ENCODE measurements around the gene IPP. TPM values are rescaled to one million over a fixed set of nuclear protein-coding genes. Genes with fewer than 3 reads are reported as not detected.
"Not testable (repeated sequence)": the region's sequence is repeated elsewhere in the genome, so short reads cannot be mapped to it uniquely, and the experiment has no call there.

Gene IPP
- total RNA-seq, 1 donor from 2014 or later = 25.0 TPM

DNA sequence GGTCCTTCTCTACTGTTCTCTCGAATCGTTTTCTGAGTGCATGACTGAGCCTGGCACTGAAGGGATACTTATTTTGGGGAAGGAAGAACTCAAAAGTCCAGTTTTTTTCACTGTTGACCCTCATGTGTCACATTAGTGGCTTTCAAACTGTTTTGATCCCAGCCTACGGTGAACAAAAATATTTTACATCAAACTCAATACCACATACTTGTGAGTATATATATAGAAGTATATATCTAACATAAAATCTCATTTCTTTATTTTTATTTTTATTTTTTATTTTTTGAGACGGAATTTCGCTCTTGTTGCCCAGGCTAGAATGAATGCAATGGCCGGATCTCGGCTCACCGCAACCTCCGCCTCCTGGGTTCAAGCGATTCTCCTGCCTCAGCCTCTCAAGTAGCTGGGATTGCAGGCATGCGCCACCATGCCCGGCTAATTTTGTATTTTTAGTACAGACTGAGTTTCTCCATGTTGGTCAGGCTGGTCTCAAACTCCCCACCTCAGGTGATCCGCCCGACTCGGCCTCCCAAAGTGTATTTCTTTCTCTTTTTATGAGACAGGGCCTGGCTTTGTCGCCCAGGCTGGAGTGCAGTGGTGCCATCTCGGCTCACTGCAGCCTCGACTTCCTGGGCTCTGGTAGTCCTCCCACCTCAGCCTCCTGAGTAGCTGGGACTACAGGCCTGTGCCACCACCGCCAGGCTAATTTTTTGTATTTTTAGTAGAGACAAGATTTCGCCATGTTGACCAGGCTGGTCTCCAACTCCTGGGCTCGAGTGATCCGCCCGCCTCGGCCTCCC, 786 bp upstream of the IPP start:
- intact Hi-C loops (cut with DNase I); DNase-seq (ENCODE audit: low spot score); ATAC-seq: not testable (repeated sequence)

DNA sequence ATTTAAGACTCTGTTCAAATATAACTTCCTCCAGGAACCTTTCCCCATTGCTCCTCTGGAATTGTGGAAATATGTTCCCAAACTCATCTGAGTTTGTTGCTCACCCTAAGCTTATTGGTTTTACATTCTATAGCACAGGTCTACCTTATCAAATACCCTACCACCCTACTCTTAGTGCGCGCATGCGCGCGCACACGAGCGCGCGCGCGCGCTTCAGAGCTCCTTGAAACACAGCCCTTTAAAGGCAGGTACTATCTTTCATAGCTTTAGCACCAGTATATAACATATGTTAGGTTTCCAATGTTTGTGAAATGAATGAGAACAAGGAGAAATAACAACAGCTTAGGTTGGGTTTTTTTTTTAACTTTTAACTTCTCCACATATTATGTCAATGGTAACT, 3.5 kb downstream of the IPP start:
- intact Hi-C loops (cut with DNase I) = no loop called here
- DNase-seq (ENCODE audit: low spot score) (no peak), ATAC-seq (no peak)

DNA sequence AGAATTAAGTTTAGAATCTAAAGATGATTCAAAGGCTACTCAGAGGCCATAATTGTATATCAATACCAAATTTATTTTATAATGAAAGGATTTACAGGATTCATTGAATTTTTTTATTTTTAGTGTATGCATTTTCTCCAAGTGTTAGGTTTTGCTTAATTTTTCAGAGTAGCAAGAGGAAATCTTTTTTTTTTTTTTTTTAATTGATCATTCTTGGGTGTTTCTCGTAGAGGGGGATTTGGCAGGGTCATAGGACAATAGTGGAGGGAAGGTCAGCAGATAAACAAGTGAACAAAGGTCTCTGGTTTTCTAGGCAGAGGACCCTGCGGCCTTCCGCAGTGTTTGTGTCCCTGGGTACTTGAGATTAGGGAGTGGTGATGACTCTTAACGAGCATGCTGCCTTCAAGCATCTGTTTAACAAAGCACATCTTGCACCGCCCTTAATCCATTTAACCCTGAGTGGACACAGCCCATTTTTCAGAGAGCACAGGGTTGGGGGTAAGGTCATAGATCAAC, 10.8 kb downstream of the IPP start:
- intact Hi-C loops (cut with DNase I); ATAC-seq; DNase-seq (ENCODE audit: low spot score): not testable (repeated sequence)

GRCh38 chr1:45739137-45739536, 11.3 kb downstream of the IPP start:
- DNase-seq (ENCODE audit: low spot score) = peak; percentile 3
- no peak for ATAC-seq
- intact Hi-C loops (cut with DNase I) = no loop called here

- intact Hi-C loops (cut with DNase I) = no loop called here
- ATAC-seq (no peak), DNase-seq (ENCODE audit: low spot score) (no peak)
Measured at GRCh38 chr1:45730780-45731319, 19.6 kb downstream of the IPP start.

DNA sequence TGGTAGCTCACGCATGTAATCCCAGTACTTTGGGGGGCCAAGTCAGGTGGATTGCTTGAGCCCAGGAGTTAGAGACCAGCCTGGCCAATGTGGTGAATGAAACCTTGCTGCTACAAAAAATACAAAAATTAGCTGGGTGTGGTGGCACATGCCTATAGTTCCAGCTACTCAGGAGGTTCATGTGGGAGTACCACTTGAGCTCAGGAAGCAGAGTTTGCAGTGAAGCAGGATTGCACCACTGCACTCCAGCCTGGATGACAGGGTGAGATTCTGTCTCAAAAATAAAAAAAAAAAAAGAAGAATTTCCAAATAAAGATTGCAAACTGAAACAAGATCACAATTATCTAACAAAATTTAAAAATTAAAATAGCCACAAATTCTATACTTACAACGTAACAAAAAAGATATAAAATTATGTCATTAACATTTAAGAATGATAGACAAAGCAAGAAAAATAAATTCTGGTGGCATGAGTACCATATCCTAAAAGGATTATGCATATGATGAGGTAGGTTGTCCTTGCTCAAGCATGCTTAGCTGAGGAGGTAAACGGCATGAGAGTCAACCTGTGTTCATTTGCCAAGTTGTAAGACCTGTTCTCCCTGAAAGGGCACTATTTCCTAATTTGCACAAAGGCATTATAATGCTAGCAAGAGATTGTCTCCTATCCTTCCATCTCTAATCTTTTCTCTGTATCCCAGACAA, 20.2 kb downstream of the IPP start:
- DNase-seq (ENCODE audit: low spot score) = no peak
- intact Hi-C loops (cut with DNase I) = no loop called here
- ATAC-seq = no peak

DNA sequence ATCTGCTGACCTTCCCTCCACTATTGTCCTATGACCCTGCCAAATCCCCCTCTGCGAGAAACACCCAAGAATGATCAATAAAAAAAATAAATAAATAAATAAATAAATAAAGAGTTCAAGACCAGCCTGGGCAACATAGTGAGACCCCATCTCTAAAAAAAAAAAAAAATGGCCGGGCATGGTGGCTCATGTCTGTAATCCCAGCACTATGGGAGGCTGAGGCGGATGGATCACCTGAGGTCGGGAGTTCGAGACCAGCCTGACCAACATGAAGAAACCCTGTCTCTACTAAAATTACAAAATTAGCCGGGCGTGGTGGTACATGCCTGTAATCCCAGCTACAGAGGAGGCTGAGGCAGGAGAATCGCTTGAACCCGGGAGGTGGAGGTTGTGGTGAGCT, 24.4 kb downstream of the IPP start:
- intact Hi-C loops (cut with DNase I); ATAC-seq; DNase-seq (ENCODE audit: low spot score): not testable (repeated sequence)

DNA sequence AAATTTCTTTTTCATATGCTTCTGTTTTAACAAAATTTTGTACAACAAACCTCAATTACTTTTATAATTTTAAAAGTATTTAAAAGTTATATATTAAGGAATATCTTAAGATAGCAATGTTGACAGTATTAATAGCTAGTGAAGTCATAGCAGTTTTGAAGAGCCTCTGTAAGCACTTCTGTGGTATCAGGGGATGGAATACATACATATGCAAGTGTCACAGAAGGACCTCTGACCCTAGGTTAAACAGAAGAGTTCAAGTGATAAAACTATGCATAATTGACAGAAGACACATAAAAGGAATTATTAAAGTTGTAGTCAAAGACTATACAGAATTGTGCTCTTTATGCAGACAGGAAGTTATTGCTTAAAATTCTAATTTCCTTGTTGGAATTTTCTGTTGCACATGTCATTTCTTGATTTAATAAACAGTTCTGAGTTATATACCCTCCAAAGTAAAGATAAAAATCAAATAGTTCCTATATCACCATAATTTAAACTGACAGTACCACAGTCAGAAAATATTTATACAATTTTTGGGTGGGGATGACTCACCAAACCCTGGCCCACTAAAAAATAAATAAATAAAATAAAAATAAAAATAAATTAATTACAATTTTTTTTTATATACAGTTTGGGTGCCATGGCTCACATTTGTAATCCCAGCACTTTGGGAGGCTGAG, 27.1 kb downstream of the IPP start:
- DNase-seq (ENCODE audit: low spot score) (no peak), ATAC-seq (no peak)
- intact Hi-C loops (cut with DNase I) = no loop called here

GRCh38 chr1:45722809-45723208, 27.6 kb downstream of the IPP start:
- ATAC-seq = no peak
- intact Hi-C loops (cut with DNase I) = no loop called here
- DNase-seq (ENCODE audit: low spot score) = no peak

DNA sequence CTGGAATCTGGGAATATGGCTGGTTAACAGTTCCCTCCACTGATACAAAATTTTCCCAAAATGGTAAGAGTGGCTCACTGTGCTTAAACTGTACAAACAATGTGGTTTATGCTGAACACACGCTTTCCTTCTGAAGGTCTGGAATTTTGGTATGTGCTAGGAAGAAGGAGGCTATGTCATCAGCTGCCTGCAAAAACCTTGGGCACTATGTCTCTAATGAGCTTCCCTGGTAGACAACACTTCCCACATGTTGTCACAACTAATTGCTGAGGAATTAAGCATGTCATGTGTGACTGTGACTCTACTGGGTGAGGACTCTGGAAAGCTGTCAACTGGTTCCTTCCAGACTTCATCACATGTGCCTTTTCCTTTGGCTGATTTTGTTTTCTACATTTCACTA, 29.2 kb downstream of the IPP start:
- DNase-seq (ENCODE audit: low spot score) = no peak
- ATAC-seq = no peak
- intact Hi-C loops (cut with DNase I) = no loop called here

GRCh38 chr1:45718289-45718688, 32.2 kb downstream of the IPP start:
- no peak for DNase-seq (ENCODE audit: low spot score)
- no peak for ATAC-seq
- intact Hi-C loops (cut with DNase I) = no loop called here

GRCh38 chr1:45717386-45717785, 33.1 kb downstream of the IPP start:
- ATAC-seq; intact Hi-C loops (cut with DNase I): not testable (repeated sequence)

DNA sequence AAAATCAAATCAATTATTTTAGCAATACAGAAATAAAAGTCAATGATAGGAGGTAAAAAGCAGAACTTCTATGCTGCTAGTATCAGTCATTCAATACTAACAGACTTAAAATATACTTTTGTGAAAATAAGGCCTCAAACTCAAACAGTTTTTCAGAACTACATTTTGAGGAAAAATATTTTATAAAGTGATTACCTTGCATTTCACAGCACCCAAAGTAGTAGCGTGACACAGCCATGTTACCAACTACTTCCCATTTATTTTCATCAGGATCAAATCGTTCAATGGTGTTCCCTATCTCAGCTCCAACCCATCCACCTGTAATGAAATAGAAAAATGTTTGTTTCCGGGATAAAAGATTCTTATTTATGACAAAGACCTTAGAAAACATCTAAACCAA, 33.8 kb downstream of the IPP start:
- DNase-seq (ENCODE audit: low spot score) (no peak), ATAC-seq (no peak)
- intact Hi-C loops (cut with DNase I) = no loop called here

More at GRCh38 chr1:45717386-45717785, 33.1 kb downstream of the IPP start:
- DNase-seq (ENCODE audit: low spot score) = not testable (repeated sequence)

GRCh38 chr1:45713711-45714110, 36.7 kb downstream of the IPP start:
- intact Hi-C loops (cut with DNase I) = no loop called here
- DNase-seq (ENCODE audit: low spot score) = no peak

GRCh38 chr1:45704637-45705036, 45.8 kb downstream of the IPP start:
- no peak for DNase-seq (ENCODE audit: low spot score)
- no peak for ATAC-seq
- intact Hi-C loops (cut with DNase I) = no loop called here

More at GRCh38 chr1:45713711-45714110, 36.7 kb downstream of the IPP start:
- ATAC-seq = no peak

DNA sequence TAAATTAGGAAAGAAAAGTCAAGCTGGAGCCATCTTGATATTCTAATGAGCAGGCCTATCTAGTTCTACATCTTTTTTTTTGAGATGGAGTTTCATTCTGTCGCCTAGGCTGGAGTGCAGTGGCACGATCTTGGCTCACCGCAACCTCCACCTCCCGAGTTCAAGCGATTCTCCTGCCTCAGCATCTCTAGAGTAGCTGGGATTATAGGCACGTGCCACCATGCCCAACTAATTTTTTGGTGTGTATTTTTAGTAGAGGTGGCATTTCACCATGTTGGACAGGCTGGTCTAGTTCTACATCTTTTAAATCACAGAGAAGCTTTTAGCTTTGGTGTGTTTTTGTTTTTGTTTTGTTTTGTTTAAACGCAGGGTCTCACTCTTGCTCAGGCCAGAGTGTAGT, 55.6 kb downstream of the IPP start:
- no peak for ATAC-seq
- DNase-seq (ENCODE audit: low spot score) = no peak
- intact Hi-C loops (cut with DNase I) = no loop called here

DNA sequence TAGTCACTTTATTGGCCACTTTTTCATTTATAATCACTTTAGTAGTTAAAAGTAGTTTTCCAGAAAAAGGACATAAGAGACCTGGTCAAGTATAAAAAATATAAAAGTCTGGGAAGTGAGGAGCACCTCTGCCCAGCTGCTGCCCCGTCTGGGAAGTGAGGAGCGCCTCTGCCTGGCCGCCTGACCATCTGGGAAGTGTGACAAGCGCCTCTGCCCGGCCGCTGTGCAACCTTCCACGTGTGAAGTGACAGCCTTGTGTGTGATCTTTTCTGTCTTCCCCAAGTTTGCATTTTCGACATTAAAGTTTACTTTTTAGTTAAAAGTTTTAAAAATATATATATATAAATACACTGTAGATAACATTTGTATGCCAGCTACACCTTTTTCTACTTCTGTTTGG, 56.6 kb downstream of the IPP start:
- ATAC-seq; intact Hi-C loops (cut with DNase I); DNase-seq (ENCODE audit: low spot score): not testable (repeated sequence)

DNA sequence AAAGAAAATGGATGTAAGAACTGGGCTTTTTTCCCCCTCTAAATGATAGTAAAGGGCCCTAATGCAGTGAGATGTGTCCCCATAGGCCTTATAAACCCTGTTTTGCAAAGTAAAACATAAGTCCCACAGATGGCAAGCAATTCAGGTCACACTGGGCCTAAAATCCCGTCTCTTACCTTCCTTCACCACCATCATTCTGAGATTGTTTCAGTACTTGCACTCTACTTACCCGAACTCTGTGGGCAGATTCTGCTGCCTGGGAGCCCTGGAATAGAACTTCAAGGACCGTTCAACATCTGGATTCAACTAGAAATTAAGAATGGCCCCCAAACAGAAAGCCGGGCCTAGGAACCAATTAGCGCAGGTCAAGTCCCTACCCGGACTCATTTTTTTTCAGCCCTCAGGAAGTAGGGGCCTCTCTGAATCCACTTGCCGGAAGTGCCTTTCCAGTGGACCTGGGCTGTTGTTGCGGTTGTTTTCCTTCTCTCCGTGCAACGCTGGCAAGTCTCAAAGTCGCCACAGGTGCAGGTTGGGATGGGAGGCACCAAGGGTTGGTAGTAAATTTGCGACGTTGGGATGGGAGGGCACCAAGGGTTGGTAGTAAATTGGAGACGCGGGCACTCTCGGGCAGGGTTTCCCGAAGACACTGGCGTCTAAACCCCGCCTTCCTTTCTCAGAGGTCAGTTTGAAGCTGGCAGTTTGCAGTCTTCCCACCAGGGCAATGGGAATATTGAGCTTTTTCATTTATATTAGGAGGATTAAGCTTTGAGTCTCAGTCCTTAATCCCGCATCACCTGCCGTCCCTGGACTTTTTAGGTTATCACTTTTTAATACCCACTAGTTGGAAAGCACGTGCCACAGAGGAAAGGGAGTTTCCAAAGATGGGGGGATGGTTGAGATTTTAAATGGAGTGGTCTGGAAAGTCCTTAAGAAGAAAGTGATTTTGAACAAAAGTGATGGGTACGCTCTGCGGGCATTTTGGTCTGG, 62.4 kb downstream of the IPP start, which contains the start of gene TMEM69:
Gene TMEM69, plus strand, starts transcription at position 428 of the 987 bp plus-strand sequence. CDS start 2,888 bp downstream, outside the sequence.
- intact Hi-C loops (cut with DNase I) = no loop called here
- DNase-seq (ENCODE audit: low spot score) = peak; percentile 79
- peak; percentile 70 for ATAC-seq
